Right ventricle myocardium superior (tissue), 1 donor: Measurements from ENCODE around the gene SNX3. TPM values are rescaled to one million over a fixed set of nuclear protein-coding genes. Genes with fewer than 3 reads are reported as not detected.
A peak's percentile ranks its signal among the peaks of the same experiment; 100 is the strongest.

Experiments used
- ATAC-seq: fragments of 200-7000 bp; cut with Tn5 transposase; one replicate; pipeline ENCODE4 v1.9.1; 2020; ENCODE audit warnings: mild to moderate bottlenecking; ENCODE audit not compliant: poor library complexity
- DNase-seq: peaks from one replicate; pipeline ENCODE4 v3.0.0-alpha.2; 2020
- intact Hi-C: fragments of 100-400 bp; cut with DNase I; formaldehyde crosslinking; loops from one replicate; pipeline ENCODE4 v1.11.2; 2022
- total RNA-seq: library from RNA; stranded (reverse); fragmentation: NEBNext Ultra II Directional; extraction: Animal tissue kit (Norgen Biotek cat#: 25700); gene quantifications from one replicate; pipeline ENCODE4 v1.2.1, GENCODE V29; 2021
- donor health status: DM: no; HTN: yes; CAD: no; lungs with severe emphysema.

Gene SNX3
- total RNA-seq, 1 donor from 2014 or later: 269 TPM

DNA sequence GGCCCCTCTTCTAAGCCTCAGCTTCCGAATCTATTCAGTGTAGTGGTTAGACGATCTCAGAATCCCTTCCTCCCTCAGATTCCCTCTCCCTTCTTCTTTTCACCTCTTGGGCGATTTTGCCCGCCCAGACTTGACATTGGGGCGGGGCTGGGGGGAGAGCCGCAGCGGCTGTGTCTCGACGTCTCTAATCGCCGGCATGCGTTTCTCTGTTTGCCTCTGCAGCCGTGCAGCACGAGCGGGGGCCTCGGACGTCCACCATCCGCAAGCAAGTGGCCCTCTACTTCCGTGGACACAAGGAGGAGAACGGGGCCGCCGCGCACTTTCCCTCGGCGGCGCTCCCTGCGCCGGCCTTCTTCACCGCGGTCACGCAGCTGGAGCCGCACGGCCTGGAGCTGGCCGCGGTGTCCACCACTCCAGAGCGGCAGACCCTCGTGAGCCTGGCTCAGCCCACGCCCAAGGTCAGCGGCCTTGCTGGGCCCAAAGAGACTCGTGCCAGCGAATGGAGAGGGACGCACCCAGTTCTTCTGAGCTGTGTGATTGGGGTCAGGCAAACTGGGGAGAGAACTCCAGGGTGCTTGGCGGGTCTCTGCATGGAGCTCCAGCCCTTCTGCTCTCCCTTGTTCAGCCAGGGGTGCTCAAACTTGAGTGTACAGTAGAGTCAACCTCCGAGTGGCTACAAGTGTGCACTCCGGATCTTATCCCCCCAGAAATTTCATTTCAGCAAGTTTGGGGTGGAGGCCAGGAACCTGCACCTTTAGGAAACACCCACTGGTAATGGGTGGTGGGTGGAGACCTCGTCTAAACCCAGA lies 84.4 kb downstream of the SNX3 start:
- ATAC-seq (no peak), DNase-seq (no peak)
- intact Hi-C loops: no loop called here

DNA sequence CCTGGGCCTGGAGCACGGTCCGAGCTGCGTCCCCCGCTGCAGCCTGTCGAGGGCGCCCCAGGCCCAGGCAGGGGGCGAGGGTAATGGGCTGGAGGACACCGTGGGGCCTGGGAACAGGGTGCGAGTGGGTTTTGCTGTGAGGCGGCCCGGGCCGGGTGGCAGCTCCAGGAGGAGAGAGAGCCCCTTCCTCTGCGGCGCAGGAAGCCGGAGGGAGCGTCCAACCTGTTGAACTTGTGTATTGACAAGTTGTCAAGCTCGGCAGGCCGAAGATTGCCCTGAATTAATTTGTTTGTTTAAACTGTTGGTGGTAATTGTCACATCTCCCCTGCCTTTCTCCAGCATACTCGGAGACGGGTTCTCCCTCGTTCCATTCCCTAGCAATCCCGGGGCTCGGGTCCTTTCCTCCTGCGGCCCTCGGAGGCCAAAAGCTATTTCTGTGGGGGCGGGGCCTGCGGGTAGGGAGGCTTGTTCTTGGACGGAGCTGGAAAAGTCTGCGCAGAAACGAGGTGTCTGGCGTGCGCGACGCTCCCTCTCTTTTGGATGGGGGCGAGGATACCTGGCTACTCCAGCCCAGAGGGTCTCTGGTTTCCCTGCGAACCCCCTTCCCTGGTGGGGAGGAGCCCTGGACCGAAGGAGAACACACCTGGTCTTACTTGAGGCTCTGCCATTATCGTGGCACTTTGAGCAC lies 85.1 kb downstream of the SNX3 start:
- no peak for DNase-seq
- ATAC-seq: no peak
- intact Hi-C loops: no loop called here

DNA sequence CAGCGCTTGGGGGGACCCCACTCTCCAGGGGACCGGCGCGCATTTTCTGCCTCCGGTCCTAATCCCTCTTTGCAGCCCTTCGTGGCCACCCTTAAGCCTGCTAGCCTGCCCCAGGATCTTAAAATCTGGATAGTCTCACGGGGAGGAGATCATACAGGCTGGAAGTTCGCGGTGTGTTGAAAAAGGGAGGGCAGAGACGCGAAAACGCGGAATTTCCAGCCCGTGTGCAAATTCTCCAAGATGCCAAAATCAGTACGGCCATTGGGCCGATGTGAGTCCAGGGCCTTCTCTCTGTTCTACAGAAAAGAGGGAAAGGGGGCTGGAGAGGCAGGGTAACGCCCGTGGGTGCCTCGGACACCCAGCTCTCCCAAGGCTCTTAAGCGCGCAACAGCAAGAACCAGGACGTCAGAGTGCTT lies 85.7 kb downstream of the SNX3 start:
- no peak for DNase-seq

GRCh38 chr6:108174371-108175175 lies 86.3 kb downstream of the SNX3 start:
- intact Hi-C loops: no loop called here
- DNase-seq (no peak), ATAC-seq (no peak)

More for the DNA sequence above, 85.7 kb downstream of the SNX3 start:
- no peak for ATAC-seq
- intact Hi-C loops: no loop called here

DNA sequence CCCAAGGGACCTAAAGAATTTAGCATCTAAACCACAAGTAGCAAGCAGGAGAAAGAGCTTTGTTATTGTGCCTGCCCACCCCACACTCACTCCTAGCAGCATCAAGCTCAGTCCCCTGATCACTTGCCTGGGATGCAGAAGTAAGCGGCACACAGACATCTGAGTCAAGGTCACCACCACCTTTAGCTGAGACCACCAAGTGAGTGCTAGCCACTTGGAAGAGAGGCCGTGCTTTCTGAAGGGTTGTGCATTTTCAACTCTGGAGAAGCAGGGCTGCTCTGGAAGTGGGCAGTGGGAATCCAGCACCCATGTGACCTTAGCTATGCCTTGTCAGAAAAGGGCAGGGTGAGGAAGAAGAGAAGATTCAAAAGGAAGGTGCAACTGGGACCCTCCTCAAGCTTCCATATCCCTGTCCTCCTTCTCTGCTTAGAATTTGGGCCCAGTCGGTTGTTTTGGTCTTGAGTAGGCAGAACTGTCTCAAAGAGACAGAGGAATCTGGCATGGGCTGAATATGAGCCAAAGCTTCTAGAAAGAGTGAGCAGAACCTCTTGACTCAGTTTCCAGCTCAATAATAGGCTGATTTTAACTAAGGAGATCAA lies 88.8 kb downstream of the SNX3 start:
- intact Hi-C loops: no loop called here
- DNase-seq (no peak), ATAC-seq (no peak)

- no peak for ATAC-seq
- DNase-seq: no peak
- intact Hi-C loops: no loop called here
Measured at GRCh38 chr6:108171291-108171917, 89.4 kb downstream of the SNX3 start.

- intact Hi-C loops: no loop called here
- no peak for DNase-seq
- ATAC-seq: no peak
Measured at GRCh38 chr6:108170332-108171290, 90.2 kb downstream of the SNX3 start.

DNA sequence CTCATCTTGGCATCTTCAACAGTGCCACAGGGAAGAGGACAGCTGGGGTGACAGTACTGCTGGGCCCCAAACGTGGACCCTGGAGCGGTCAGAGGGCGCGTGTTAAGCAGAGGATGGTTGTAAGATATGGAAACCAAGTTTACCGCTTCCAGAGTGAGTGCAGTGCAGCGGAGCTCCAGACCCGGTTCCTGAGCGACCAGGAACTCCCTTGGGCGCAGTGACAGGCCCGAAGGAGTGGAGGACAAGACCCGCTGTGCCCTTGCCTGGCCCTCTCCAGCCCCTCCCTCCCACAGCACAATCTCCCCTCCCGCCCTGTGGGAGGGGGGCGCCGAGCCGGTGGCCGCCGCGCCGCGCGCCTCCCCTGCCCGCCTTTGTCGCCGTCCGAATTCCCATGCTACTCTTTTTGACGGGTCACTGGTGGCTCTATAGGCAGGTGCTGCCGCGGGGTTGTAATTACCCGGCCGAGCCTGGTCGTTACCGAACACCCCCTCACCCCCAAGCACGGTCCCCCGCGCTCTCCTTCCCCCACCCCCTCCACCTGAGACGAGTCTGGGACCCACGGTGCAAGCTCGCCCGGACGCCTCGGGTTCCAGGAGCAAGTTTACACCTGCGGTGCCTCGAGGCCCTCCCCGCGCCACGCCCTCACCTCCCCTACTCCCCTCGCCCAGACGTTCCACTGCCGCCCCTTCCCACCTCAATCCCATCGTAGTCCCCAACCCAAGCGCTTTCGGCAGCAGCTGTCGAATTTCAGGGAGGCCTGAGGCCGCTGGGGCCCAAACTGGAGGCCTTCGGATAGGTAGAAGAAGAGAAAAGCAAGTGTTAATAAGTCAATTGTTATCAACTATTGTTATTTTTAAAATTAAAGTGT lies 91.1 kb downstream of the SNX3 start:
- intact Hi-C loops: no loop called here
- ATAC-seq (no peak), DNase-seq (no peak)

GRCh38 chr6:108168501-108169463 lies 92.1 kb downstream of the SNX3 start:
- intact Hi-C loops: no loop called here
- ATAC-seq (peak; percentile 77), DNase-seq (peak; percentile 59)

- DNase-seq (no peak), ATAC-seq (no peak)
- intact Hi-C loops: no loop called here
Measured at GRCh38 chr6:108168090-108168463, 92.8 kb downstream of the SNX3 start.

- no peak for ATAC-seq
- intact Hi-C loops: no loop called here
- peak; percentile 50 for DNase-seq
Measured at GRCh38 chr6:108167449-108168089, 93.3 kb downstream of the SNX3 start.

GRCh38 chr6:108166664-108167448 lies 94.0 kb downstream of the SNX3 start:
- ATAC-seq: no peak
- intact Hi-C loops: no loop called here

GRCh38 chr6:108165714-108166663 lies 94.9 kb downstream of the SNX3 start, which contains the start of gene NR2E1:
NR2E1 (plus strand) TSS chr6:108166022; CDS start chr6:108166766, 744 bp downstream.
- intact Hi-C loops: no loop called here

More at GRCh38 chr6:108166664-108167448, 94.0 kb downstream of the SNX3 start:
- no peak for DNase-seq

More at GRCh38 chr6:108165714-108166663, 94.9 kb downstream of the SNX3 start, which contains the start of gene NR2E1:
- ATAC-seq (no peak), DNase-seq (no peak)
